GM12878 (cell line): ENCODE data around the gene DDX39B. TPM values are rescaled to one million over a fixed set of nuclear protein-coding genes. Genes with fewer than 3 reads are reported as not detected.
A peak's percentile ranks its signal among the peaks of the same experiment; 100 is the strongest.

ENCODE experiments used
- CBX3 ChIP-seq: fragments of 200-600 bp; sonication (generic); IDR thresholded peaks from 2 replicates; pipeline ENCODE4 v1.6.1; 2016; ENCODE audit warnings: low read depth, borderline replicate concordance
- CBX5 ChIP-seq: sonication (generic); IDR thresholded peaks from 2 replicates; pipeline ENCODE4 v1.6.1; 2016; ENCODE audit warnings: low read depth, moderate library complexity, mild to moderate bottlenecking, inconsistent platforms
- EGR1 ChIP-seq, 2 experiments: IDR thresholded peaks; 1 replicate in 1 of 2; 2 replicates in 1 of 2; pipeline ENCODE4 v1.6.1; 2011 to 2012; ENCODE audit warnings: low read depth in 2 of 2, low read length in 2 of 2, borderline replicate concordance in 1 of 2, mild to moderate bottlenecking in 1 of 2, moderate library complexity in 1 of 2
- EZH2 ChIP-seq: IDR thresholded peaks from 2 replicates; pipeline ENCODE4 v1.6.1; 2012; ENCODE audit warnings: low read depth, mild to moderate bottlenecking, control low read depth, inconsistent platforms, low read length, borderline replicate concordance; ENCODE audit not compliant: control insufficient read depth
- FOS ChIP-seq: IDR thresholded peaks from 3 replicates; pipeline ENCODE4 v1.6.1; 2011; ENCODE audit warnings: borderline replicate concordance; ENCODE audit not compliant: insufficient read length; ENCODE audit errors: extremely low read depth
- FOXM1 ChIP-seq: IDR thresholded peaks from 2 replicates; pipeline ENCODE4 v1.6.1; 2012; ENCODE audit warnings: low read depth, mild to moderate bottlenecking, inconsistent platforms, low read length, moderate library complexity
- KDM1A ChIP-seq: fragments of 200-600 bp; sonication (generic); IDR thresholded peaks from 2 replicates; pipeline ENCODE4 v1.6.1; 2016; ENCODE audit warnings: borderline replicate concordance
- LARP7 ChIP-seq: fragments of 450-650 bp; IDR thresholded peaks from 2 replicates; pipeline ENCODE4 v1.6.1; 2017; ENCODE audit warnings: mild to moderate bottlenecking
- MAX ChIP-seq: IDR thresholded peaks from 2 replicates; pipeline ENCODE4 v1.6.1; 2012; ENCODE audit warnings: low read depth, low read length, improper control_type of control experiment
- NFYA ChIP-seq: IDR thresholded peaks from 2 replicates; pipeline ENCODE4 v1.6.1; 2011; ENCODE audit warnings: low read depth, mild to moderate bottlenecking, low read length, improper control_type of control experiment, borderline replicate concordance
- NFYB ChIP-seq: IDR thresholded peaks from 2 replicates; pipeline ENCODE4 v1.6.1; 2011; ENCODE audit warnings: low read depth, mild to moderate bottlenecking, low read length, improper control_type of control experiment, moderate library complexity; ENCODE audit not compliant: insufficient read depth
- RAD51 ChIP-seq: fragments of 450-650 bp; IDR thresholded peaks from 2 replicates; pipeline ENCODE4 v1.6.1; 2016; ENCODE audit warnings: moderate library complexity, mild to moderate bottlenecking, inconsistent platforms
- RELA ChIP-seq: fragments of 450-650 bp; IDR thresholded peaks from 2 replicates; pipeline ENCODE4 v1.8.0; 2014; ENCODE audit warnings: borderline replicate concordance; ENCODE audit not compliant: partially characterized antibody
- SMAD1 ChIP-seq: fragments of 450-650 bp; IDR thresholded peaks from 2 replicates; pipeline ENCODE4 v1.6.1; 2018; ENCODE audit warnings: mild to moderate bottlenecking, low read depth; ENCODE audit not compliant: partially characterized antibody
- SPI1 ChIP-seq: IDR thresholded peaks from 2 replicates; pipeline ENCODE4 v1.6.1; 2011; ENCODE audit warnings: low read depth, mild to moderate bottlenecking, low read length, moderate library complexity, borderline replicate concordance; ENCODE audit not compliant: insufficient read depth
- SREBF1 ChIP-seq: IDR thresholded peaks from 2 replicates; pipeline ENCODE4 v1.6.1; 2012; ENCODE audit warnings: mild to moderate bottlenecking, low read length
- STAT1 ChIP-seq: fragments of 450-650 bp; conservative IDR thresholded peaks from 2 replicates; pipeline ENCODE4 v1.6.1; 2014; ENCODE audit warnings: antibody characterized with exemption, mild to moderate bottlenecking
- YBX1 ChIP-seq: fragments of 450-650 bp; IDR thresholded peaks from 2 replicates; pipeline ENCODE4 v1.6.1; 2016; ENCODE audit warnings: antibody characterized with exemption
- YY1 ChIP-seq: IDR thresholded peaks from 2 replicates; pipeline ENCODE4 v1.6.1; 2011; ENCODE audit warnings: low read depth, mild to moderate bottlenecking, low read length
- ZNF622 ChIP-seq: fragments of 450-650 bp; IDR thresholded peaks from 2 replicates; pipeline ENCODE4 v1.6.1; 2017; ENCODE audit warnings: mild to moderate bottlenecking, inconsistent platforms
- ZSCAN29 ChIP-seq: fragments of 450-650 bp; IDR thresholded peaks from 2 replicates; pipeline ENCODE4 v1.6.1; 2017; ENCODE audit warnings: mild to moderate bottlenecking, moderate library complexity
- polyA plus RNA-seq, 11 experiments: library from polyadenylated mRNA; depleted of rRNA in 4 of 11; unstranded in 6 of 11; stranded (reverse) in 5 of 11; fragments of >200 nt; fragmentation: Nextera tagmentation in 4 of 11; fragmentation: Illumina TruSeq in 1 of 11; extraction: Ambion mirVana in 4 of 11; extraction: Trizol in 1 of 11; gene quantifications; 1 replicate in 1 of 11; 2 replicates in 10 of 11; pipeline versions ENCODE4 v1.2.1 to v1.2.3, GENCODE V29; 2011 to 2016; ENCODE audit warnings: inconsistent platforms in 2 of 11, missing spikeins in 2 of 11, low read depth in 1 of 11
- total RNA-seq, 4 experiments: library from RNA; depleted of rRNA in 3 of 4; stranded (reverse); fragments of >200 nt in 3 of 4; fragmentation: Illumina TruSeq in 1 of 4; extraction: Trizol in 1 of 4; gene quantifications; 2 replicates each; pipeline versions ENCODE4 v1.2.1 to v1.2.3, GENCODE V29; 2013 to 2021
- TF ChIP-seq, protein P1 (sequence below): fragments of 450-650 bp; conservative IDR thresholded peaks from 2 replicates; pipeline ENCODE4 v1.6.1; 2017; ENCODE audit warnings: mild to moderate bottlenecking, moderate library complexity
- TF ChIP-seq, protein P2 (sequence below): fragments of 450-650 bp; formaldehyde crosslinking; IDR thresholded peaks from 2 replicates; pipeline ENCODE4 v1.4.0; 2022; ENCODE audit warnings: mild to moderate bottlenecking, moderate library complexity
- TF ChIP-seq, protein P3 (sequence below): fragments of 450-650 bp; IDR thresholded peaks from 2 replicates; pipeline ENCODE4 v1.6.1; 2017; ENCODE audit warnings: borderline replicate concordance

The DDX39B gene
- total and polyA plus RNA-seq, 10 of the 15 experiments (the other 5 are each of a cell fraction or from before 2014, with no cell fraction given) = 271 to 661 (median 330) TPM

DNA sequence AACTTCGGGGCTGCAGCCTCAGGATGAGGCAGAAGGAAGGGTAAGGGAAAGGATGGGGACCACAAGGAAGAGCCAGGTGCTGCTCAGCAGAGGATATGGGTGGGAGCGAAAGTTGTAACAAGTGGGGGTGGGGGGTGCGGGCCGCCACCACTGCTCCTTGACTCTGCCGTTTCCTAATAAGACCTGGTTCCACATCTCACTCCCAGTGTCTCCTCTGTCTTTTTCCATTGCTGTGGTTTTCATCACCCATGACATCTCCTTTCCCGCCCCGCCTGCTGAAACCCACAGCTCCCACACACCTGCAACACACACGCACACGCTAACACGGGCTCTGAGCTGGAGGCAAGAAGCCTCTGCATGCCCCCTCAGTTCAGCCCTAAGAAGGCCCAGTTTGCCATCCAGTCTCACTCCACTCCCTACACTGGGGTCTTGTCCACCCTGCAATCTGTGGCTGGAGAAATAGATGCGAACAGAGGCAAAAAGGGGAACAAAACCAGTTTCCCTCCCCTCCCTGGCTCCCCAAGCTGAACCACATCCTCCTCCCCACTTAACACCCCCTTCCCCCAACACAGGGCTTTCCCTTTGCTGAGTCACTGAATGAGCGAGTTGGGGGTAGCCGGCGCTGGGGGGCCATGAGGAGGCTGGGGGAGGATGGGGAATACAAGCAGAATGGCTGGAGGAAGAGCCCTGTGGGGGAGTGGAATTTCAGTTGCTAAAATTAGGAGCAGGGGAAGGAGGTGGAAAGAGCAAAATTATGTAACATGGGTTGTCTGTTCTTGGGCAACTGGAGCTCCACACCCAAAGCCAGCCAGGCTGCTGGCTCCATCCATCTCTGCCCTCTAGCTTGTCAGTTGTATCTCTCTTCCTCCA is 17.1 kb upstream of the DDX39B start (continued):
- TF ChIP-seq MAX (peak; percentile 48; the same call in 1 of the 2 replicates), YBX1 (no peak), STAT1 (no peak), SREBF1 (no peak), NFYB (no peak), FOS (no peak), YY1 (peak; percentile 60), ZNF622 (no peak), KDM1A (no peak), RAD51 (no peak), CBX5 (0 out of 2 replicates have a peak, but pooled peaks have one; percentile 68), NFYA (no peak), ZSCAN29 (no peak), SMAD1 (peak; percentile 41), LARP7 (no peak), SPI1 (peak; percentile 44; the same call in 1 of the 2 replicates), RELA (peak; percentile 61), FOXM1 (peak; percentile 95), EZH2 (no peak), CBX3 (no peak), EGR1 (IDR thresholded peaks at IDR 0.05; ENCODE audit: borderline replicate concordance in 1 of 2, low read depth in 2 of 2, low read length in 2 of 2) (peak in 1 of 2 experiments; percentile 86; a peak in 2 of 3 replicates)
- TF ChIP-seq, protein P1, sequence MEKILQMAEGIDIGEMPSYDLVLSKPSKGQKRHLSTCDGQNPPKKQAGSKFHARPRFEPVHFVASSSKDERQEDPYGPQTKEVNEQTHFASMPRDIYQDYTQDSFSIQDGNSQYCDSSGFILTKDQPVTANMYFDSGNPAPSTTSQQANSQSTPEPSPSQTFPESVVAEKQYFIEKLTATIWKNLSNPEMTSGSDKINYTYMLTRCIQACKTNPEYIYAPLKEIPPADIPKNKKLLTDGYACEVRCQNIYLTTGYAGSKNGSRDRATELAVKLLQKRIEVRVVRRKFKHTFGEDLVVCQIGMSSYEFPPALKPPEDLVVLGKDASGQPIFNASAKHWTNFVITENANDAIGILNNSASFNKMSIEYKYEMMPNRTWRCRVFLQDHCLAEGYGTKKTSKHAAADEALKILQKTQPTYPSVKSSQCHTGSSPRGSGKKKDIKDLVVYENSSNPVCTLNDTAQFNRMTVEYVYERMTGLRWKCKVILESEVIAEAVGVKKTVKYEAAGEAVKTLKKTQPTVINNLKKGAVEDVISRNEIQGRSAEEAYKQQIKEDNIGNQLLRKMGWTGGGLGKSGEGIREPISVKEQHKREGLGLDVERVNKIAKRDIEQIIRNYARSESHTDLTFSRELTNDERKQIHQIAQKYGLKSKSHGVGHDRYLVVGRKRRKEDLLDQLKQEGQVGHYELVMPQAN = no peak
- TF ChIP-seq, protein P2, sequence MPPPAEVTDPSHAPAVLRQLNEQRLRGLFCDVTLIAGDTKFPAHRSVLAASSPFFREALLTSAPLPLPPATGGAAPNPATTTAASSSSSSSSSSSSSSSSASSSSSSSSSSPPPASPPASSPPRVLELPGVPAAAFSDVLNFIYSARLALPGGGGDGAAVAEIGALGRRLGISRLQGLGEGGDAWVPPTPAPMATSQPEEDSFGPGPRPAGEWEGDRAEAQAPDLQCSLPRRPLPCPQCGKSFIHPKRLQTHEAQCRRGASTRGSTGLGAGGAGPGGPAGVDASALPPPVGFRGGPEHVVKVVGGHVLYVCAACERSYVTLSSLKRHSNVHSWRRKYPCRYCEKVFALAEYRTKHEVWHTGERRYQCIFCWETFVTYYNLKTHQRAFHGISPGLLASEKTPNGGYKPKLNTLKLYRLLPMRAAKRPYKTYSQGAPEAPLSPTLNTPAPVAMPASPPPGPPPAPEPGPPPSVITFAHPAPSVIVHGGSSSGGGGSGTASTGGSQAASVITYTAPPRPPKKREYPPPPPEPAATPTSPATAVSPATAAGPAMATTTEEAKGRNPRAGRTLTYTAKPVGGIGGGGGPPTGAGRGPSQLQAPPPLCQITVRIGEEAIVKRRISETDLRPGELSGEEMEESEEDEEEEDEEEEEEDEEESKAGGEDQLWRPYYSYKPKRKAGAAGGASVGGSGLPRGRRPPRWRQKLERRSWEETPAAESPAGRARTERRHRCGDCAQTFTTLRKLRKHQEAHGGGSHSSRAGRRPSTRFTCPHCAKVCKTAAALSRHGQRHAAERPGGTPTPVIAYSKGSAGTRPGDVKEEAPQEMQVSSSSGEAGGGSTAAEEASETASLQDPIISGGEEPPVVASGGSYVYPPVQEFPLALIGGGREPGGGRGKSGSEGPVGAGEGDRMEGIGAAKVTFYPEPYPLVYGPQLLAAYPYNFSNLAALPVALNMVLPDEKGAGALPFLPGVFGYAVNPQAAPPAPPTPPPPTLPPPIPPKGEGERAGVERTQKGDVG (CRISPR knock-in tag) = no peak
- TF ChIP-seq, protein P3, sequence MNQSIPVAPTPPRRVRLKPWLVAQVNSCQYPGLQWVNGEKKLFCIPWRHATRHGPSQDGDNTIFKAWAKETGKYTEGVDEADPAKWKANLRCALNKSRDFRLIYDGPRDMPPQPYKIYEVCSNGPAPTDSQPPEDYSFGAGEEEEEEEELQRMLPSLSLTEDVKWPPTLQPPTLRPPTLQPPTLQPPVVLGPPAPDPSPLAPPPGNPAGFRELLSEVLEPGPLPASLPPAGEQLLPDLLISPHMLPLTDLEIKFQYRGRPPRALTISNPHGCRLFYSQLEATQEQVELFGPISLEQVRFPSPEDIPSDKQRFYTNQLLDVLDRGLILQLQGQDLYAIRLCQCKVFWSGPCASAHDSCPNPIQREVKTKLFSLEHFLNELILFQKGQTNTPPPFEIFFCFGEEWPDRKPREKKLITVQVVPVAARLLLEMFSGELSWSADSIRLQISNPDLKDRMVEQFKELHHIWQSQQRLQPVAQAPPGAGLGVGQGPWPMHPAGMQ = no peak
